ENCODE data around the gene CIAO2B.

DNA sequence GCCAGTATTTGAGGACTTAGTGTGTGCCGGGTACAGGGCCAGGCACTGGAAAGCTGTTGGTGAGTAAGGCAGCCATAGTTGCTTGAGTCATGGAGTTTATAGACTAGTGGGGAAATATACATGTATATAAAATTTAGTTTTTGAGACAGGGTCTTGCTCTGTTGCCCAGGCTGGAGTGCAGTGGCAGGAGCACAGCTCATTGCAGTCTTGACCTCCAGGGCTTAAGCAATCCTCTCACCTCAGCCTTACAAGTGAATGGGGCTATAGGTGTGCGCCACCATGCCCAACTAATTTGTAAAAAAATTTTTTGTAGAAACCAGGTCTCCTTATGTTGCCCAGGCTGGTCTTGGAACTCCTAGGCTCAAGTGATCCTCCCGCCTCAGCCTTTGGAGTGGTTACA lies 51.5 kb downstream of the CIAO2B start:
- TF ChIP-seq, protein P1, sequence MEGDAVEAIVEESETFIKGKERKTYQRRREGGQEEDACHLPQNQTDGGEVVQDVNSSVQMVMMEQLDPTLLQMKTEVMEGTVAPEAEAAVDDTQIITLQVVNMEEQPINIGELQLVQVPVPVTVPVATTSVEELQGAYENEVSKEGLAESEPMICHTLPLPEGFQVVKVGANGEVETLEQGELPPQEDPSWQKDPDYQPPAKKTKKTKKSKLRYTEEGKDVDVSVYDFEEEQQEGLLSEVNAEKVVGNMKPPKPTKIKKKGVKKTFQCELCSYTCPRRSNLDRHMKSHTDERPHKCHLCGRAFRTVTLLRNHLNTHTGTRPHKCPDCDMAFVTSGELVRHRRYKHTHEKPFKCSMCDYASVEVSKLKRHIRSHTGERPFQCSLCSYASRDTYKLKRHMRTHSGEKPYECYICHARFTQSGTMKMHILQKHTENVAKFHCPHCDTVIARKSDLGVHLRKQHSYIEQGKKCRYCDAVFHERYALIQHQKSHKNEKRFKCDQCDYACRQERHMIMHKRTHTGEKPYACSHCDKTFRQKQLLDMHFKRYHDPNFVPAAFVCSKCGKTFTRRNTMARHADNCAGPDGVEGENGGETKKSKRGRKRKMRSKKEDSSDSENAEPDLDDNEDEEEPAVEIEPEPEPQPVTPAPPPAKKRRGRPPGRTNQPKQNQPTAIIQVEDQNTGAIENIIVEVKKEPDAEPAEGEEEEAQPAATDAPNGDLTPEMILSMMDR (IDR thresholded peaks at IDR 0.05): no peak
- no peak for TF ChIP-seq POLR2A (IDR thresholded peaks at IDR 0.05)

Data from ovary (tissue), 3 donors.